HG03045 (cell line): ENCODE measurements around the gene TMA16.
"Not testable (repeated sequence)": the region's sequence is repeated elsewhere in the genome, so short reads cannot be mapped to it uniquely, and the experiment has no call there.

ENCODE experiments used
- ATAC-seq: cut with Tn5 transposase; IDR thresholded peaks from one replicate; pipeline ENCODE4 v1.9.1; 2021; ENCODE audit warnings: mild to moderate bottlenecking, moderate library complexity; ENCODE audit not compliant: unreplicated experiment

The TMA16 gene

GRCh38 chr4:163505374-163505773, 10.9 kb downstream of the TMA16 start:
- no peak for ATAC-seq

GRCh38 chr4:163515198-163515597, 20.7 kb downstream of the TMA16 start:
- no peak for ATAC-seq

- ATAC-seq: no peak
These were observed 29.4 kb downstream of the TMA16 start for GRCh38 chr4:163523791-163524365.

- no peak for ATAC-seq
These were observed 31.5 kb downstream of the TMA16 start for GRCh38 chr4:163525982-163526381.

GRCh38 chr4:163527172-163527571, 32.7 kb downstream of the TMA16 start:
- ATAC-seq: no peak

- no peak for ATAC-seq
These were observed 34.2 kb downstream of the TMA16 start for GRCh38 chr4:163528653-163529052.

- ATAC-seq: no peak
These were observed 39.6 kb downstream of the TMA16 start for GRCh38 chr4:163534056-163534455.

GRCh38 chr4:163535657-163536056, 41.2 kb downstream of the TMA16 start:
- ATAC-seq: no peak

- ATAC-seq: no peak
These were observed 41.6 kb downstream of the TMA16 start for GRCh38 chr4:163536091-163536490.

- ATAC-seq: no peak
These were observed 42.6 kb downstream of the TMA16 start for GRCh38 chr4:163537114-163537513.

GRCh38 chr4:163538820-163539219, 44.3 kb downstream of the TMA16 start:
- ATAC-seq: not testable (repeated sequence)

- no peak for ATAC-seq
These were observed 46.0 kb downstream of the TMA16 start for GRCh38 chr4:163540448-163540847.

- no peak for ATAC-seq
These were observed 46.5 kb downstream of the TMA16 start for GRCh38 chr4:163540977-163541376.

- ATAC-seq: no peak
These were observed 47.8 kb downstream of the TMA16 start for GRCh38 chr4:163542275-163542674.

GRCh38 chr4:163544407-163545038, 50.0 kb downstream of the TMA16 start:
- ATAC-seq: peak; percentile 86

GRCh38 chr4:163548481-163549243, 54.2 kb downstream of the TMA16 start:
- peak; percentile 38 for ATAC-seq

GRCh38 chr4:163550869-163551267, 56.4 kb downstream of the TMA16 start:
- ATAC-seq: no peak

GRCh38 chr4:163553146-163553545, 58.7 kb downstream of the TMA16 start:
- no peak for ATAC-seq

GRCh38 chr4:163554870-163555465, 60.5 kb downstream of the TMA16 start:
- no peak for ATAC-seq

- no peak for ATAC-seq
These were observed 61.7 kb downstream of the TMA16 start for GRCh38 chr4:163556177-163556576.

- ATAC-seq: no peak
These were observed 62.3 kb downstream of the TMA16 start for GRCh38 chr4:163556650-163557391.
